ENCODE results near the gene FAM193A.
A peak's percentile ranks its signal among the peaks of the same experiment; 100 is the strongest.

The FAM193A gene

GRCh38 chr4:2698504-2698903 lies 162.1 kb downstream of the FAM193A start:
- no peaks in the 10 kb centered on the region; the same call in 1 of the 2 replicates for H3K79me2 ChIP-seq (ENCODE audit: insufficient read depth, low read length)
- H3K9me3 ChIP-seq (ENCODE audit: insufficient read depth, low read length) = no peaks in the 10 kb centered on the region
- H4K20me1 ChIP-seq (ENCODE audit: low read depth, low read length) = no peaks in the 10 kb centered on the region
- peak overlapping the region; percentile 97; the same call in 1 of the 2 replicates for H3K27ac ChIP-seq (ENCODE audit: low read depth, low read length)
- peaks cover 28% of the 10 kb centered on the region for H3F3A ChIP-seq (ENCODE audit: insufficient read depth)
- H3K4me3 ChIP-seq (ENCODE audit: insufficient read depth, low read length, poor library complexity, severe bottlenecking) = no peak overlapping the region
- TF ChIP-seq CTCF (IDR thresholded peaks at IDR 0.05; ENCODE audit: insufficient read depth, low read length, poor library complexity, severe bottlenecking) (no peak), EZH2phosphoT487 (conservative IDR thresholded peaks at IDR 0.05; ENCODE audit: low read length) (no peak)
- H3K36me3 ChIP-seq (ENCODE audit: low read length) = peaks cover 4% of the 10 kb centered on the region; the same call in 1 of the 2 replicates
- H3K9me2 ChIP-seq (replicated peaks; ENCODE audit: insufficient read depth, low read length) = no peaks in the 10 kb centered on the region
- H3K4me2 ChIP-seq (ENCODE audit: low read depth, low read length, poor library complexity, severe bottlenecking) = no peak overlapping the region
- no peak overlapping the region for H2AFZ ChIP-seq (ENCODE audit: low read depth, low read length, severe bottlenecking)
- H3K27me3 ChIP-seq (ENCODE audit: low read length) = no peaks in the 10 kb centered on the region
- H3K9ac ChIP-seq (ENCODE audit: low read length) = no peak overlapping the region

- H3K4me2 ChIP-seq (ENCODE audit: low read depth, low read length, poor library complexity, severe bottlenecking) = no peak overlapping the region
- peaks cover 4% of the 10 kb centered on the region; the same call in 1 of the 2 replicates for H3K36me3 ChIP-seq (ENCODE audit: low read length)
- no peak overlapping the region for H2AFZ ChIP-seq (ENCODE audit: low read depth, low read length, severe bottlenecking)
- TF ChIP-seq CTCF (IDR thresholded peaks at IDR 0.05; ENCODE audit: insufficient read depth, low read length, poor library complexity, severe bottlenecking) = no peak
- TF ChIP-seq EZH2phosphoT487 (conservative IDR thresholded peaks at IDR 0.05; ENCODE audit: low read length) = no peak
- no peaks in the 10 kb centered on the region for H3K9me2 ChIP-seq (replicated peaks; ENCODE audit: insufficient read depth, low read length)
- H3K9ac ChIP-seq (ENCODE audit: low read length) = no peak overlapping the region
- no peak overlapping the region for H3K4me3 ChIP-seq (ENCODE audit: insufficient read depth, low read length, poor library complexity, severe bottlenecking)
- H3K27me3 ChIP-seq (ENCODE audit: low read length) = no peaks in the 10 kb centered on the region
- no peak overlapping the region; the same call in 1 of the 2 replicates for H3K27ac ChIP-seq (ENCODE audit: low read depth, low read length)
- no peaks in the 10 kb centered on the region for H3K9me3 ChIP-seq (ENCODE audit: insufficient read depth, low read length)
- peaks cover 28% of the 10 kb centered on the region for H3F3A ChIP-seq (ENCODE audit: insufficient read depth)
- no peaks in the 10 kb centered on the region for H4K20me1 ChIP-seq (ENCODE audit: low read depth, low read length)
- no peaks in the 10 kb centered on the region; the same call in 1 of the 2 replicates for H3K79me2 ChIP-seq (ENCODE audit: insufficient read depth, low read length)
These were observed 162.6 kb downstream of the FAM193A start for GRCh38 chr4:2698951-2699505.

- Histone ChIP-seq H3K79me2 (ENCODE audit: insufficient read depth, low read length) (no peaks in the 10 kb centered on the region; the same call in 1 of the 2 replicates), H3K36me3 (ENCODE audit: low read length) (peaks cover 4% of the 10 kb centered on the region; the same call in 1 of the 2 replicates), H3K27me3 (ENCODE audit: low read length) (no peaks in the 10 kb centered on the region), H2AFZ (ENCODE audit: low read depth, low read length, severe bottlenecking) (no peak overlapping the region), H3K27ac (ENCODE audit: low read depth, low read length) (no peak overlapping the region), H3K9me2 (replicated peaks; ENCODE audit: insufficient read depth, low read length) (no peaks in the 10 kb centered on the region), H3K9ac (ENCODE audit: low read length) (no peak overlapping the region), H4K20me1 (ENCODE audit: low read depth, low read length) (no peaks in the 10 kb centered on the region), H3K4me3 (ENCODE audit: insufficient read depth, low read length, poor library complexity, severe bottlenecking) (no peak overlapping the region), H3F3A (ENCODE audit: insufficient read depth) (peaks cover 28% of the 10 kb centered on the region), H3K4me2 (ENCODE audit: low read depth, low read length, poor library complexity, severe bottlenecking) (no peak overlapping the region), H3K9me3 (ENCODE audit: insufficient read depth, low read length) (no peaks in the 10 kb centered on the region)
- TF ChIP-seq EZH2phosphoT487 (conservative IDR thresholded peaks at IDR 0.05; ENCODE audit: low read length) (no peak), CTCF (IDR thresholded peaks at IDR 0.05; ENCODE audit: insufficient read depth, low read length, poor library complexity, severe bottlenecking) (no peak)
These were observed 163.1 kb downstream of the FAM193A start for GRCh38 chr4:2699534-2699933.

Measured in SU-DHL-6 (cell line).